Keratinocyte (primary cell): ENCODE results near the gene OR13C4. TPM values are rescaled to one million over a fixed set of nuclear protein-coding genes. Genes with fewer than 3 reads are reported as not detected.

Source experiments
- DNase-seq: peaks from one replicate; pipeline ENCODE4 v3.0.0-alpha.2; 2011; ENCODE audit warnings: low read depth, missing footprints, low spot score
- FAIRE-seq: peaks from 2 replicates; lab custom pipeline; 2011; peaks lifted over from hg19 to GRCh38; lab: Jason Lieb, UNC
- H2AFZ ChIP-seq: 2 replicates; pipeline ENCODE4 v1.6.0; 2012; ENCODE audit warnings: low read length, control low read depth, inconsistent platforms; ENCODE audit not compliant: control insufficient read depth
- H3K27ac ChIP-seq: 2 replicates; pipeline ENCODE4 v1.5.1; 2011; ENCODE audit warnings: low read length; ENCODE audit not compliant: control insufficient read depth, insufficient read depth
- H3K27me3 ChIP-seq: 3 replicates; pipeline ENCODE4 v1.6.0; 2011; ENCODE audit warnings: low read length; ENCODE audit not compliant: control insufficient read depth, insufficient read depth; ENCODE audit errors: extremely low read depth
- H3K36me3 ChIP-seq, 2 experiments: 2 replicates in 1 of 2; 3 replicates in 1 of 2; pipeline ENCODE4 v1.5.1; 2011; ENCODE audit warnings: low read length in 2 of 2, mild to moderate bottlenecking in 1 of 2; ENCODE audit not compliant: control insufficient read depth in 2 of 2, insufficient read depth in 2 of 2; ENCODE audit errors: extremely low read depth in 1 of 2
- H3K4me1 ChIP-seq: 3 replicates; pipeline ENCODE4 v1.5.1; 2011; ENCODE audit warnings: low read length; ENCODE audit not compliant: control insufficient read depth, insufficient read depth; ENCODE audit errors: extremely low read depth
- H3K4me2 ChIP-seq: 3 replicates; pipeline ENCODE4 v1.6.0; 2011; ENCODE audit warnings: low read depth, low read length; ENCODE audit not compliant: control insufficient read depth, insufficient read depth; ENCODE audit errors: extremely low read depth
- H3K4me3 ChIP-seq, 3 experiments: fragments of 200-600 bp in 1 of 3; sonication (generic) in 1 of 3; 2 replicates in 2 of 3; 3 replicates in 1 of 3; pipeline ENCODE4 v1.5.1; 2011 to 2016; ENCODE audit warnings: low read length in 3 of 3, mild to moderate bottlenecking in 3 of 3, control low read depth in 2 of 3, inconsistent platforms in 1 of 3, low read depth in 1 of 3, mixed read lengths in 1 of 3, mixed run types in 1 of 3, moderate library complexity in 1 of 3; ENCODE audit not compliant: control insufficient read depth in 2 of 3, insufficient read depth in 2 of 3; ENCODE audit errors: extremely low read depth in 1 of 3
- H3K79me2 ChIP-seq: 2 replicates; pipeline ENCODE4 v1.6.0; 2012; ENCODE audit warnings: low read length; ENCODE audit not compliant: control insufficient read depth, insufficient read depth
- H3K9ac ChIP-seq: 3 replicates; pipeline ENCODE4 v1.6.0; 2011; ENCODE audit warnings: low read length; ENCODE audit not compliant: control insufficient read depth, insufficient read depth; ENCODE audit errors: extremely low read depth
- H3K9me1 ChIP-seq: 3 replicates; pipeline ENCODE4 v1.6.0; 2011; ENCODE audit warnings: low read length; ENCODE audit not compliant: control insufficient read depth, insufficient read depth; ENCODE audit errors: extremely low read depth
- H3K9me3 ChIP-seq: 2 replicates; pipeline ENCODE4 v1.5.1; 2012; ENCODE audit warnings: low read depth, low read length; ENCODE audit not compliant: control insufficient read depth
- H4K20me1 ChIP-seq: 3 replicates; pipeline ENCODE4 v1.6.0; 2011; ENCODE audit warnings: low read length; ENCODE audit not compliant: control insufficient read depth, insufficient read depth; ENCODE audit errors: extremely low read depth
- CTCF ChIP-seq, 3 experiments: IDR thresholded peaks in 1 of 3; conservative IDR thresholded peaks in 1 of 3; optimal IDR thresholded peaks in 1 of 3; 2 replicates in 2 of 3; 3 replicates in 1 of 3; pipeline versions ENCODE3 to v1.5.1; 2011; ENCODE audit warnings: low read length in 3 of 3, mild to moderate bottlenecking in 3 of 3, moderate library complexity in 2 of 3, control low read depth in 1 of 3, inconsistent platforms in 1 of 3; ENCODE audit not compliant: insufficient read depth in 2 of 3; ENCODE audit errors: extremely low read depth in 1 of 3
- EZH2 ChIP-seq: IDR thresholded peaks from one replicate; pipeline ENCODE4 v1.6.1; 2012; ENCODE audit warnings: inconsistent platforms, mild to moderate bottlenecking, low read length, moderate library complexity
- dilution Hi-C: fragments of 300-500 bp; cut with MboI; formaldehyde crosslinking; loops from one replicate; pipeline ENCODE4 v1.7.0; 2020; ENCODE audit warnings: low sequenced_read_pairs; ENCODE audit not compliant: extremely low pct_ligation_motif_present
- polyA plus RNA-seq, 5 experiments: library from polyadenylated mRNA; depleted of rRNA in 3 of 5; stranded (reverse) in 3 of 5; stranded (forward) in 1 of 5; unstranded in 1 of 5; fragments of >200 nt; gene quantifications; 1 replicate in 1 of 5; 2 replicates in 3 of 5; 3 replicates in 1 of 5; pipeline versions ENCODE4 v1.2.1 to v1.2.3, GENCODE V29; 2011 to 2012; ENCODE audit warnings: missing spikeins in 2 of 5, low read depth in 1 of 5, low replicate concordance in 1 of 5

OR13C4 gene
- polyA plus RNA-seq, 1 donor (not counting 4 experiments of a cell fraction or from before 2014, with no cell fraction given), result not detected

DNA sequence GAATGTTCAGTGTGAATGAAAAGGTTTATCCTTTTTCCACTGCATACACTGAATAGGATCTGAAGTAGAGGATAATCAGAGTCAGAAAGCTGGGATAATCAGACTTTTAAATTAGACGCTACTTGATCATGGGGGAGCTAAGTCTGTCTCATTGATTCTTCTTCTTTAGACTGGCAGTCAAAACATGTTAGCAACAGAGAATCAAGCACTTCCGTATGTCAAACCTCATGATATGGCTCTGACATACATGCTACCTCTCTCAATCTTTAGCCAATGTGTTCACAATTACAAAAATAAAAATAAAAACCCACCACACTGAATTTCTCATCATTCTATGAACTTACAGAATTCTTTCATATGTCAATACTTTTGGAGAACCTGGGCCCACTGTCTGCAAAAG is 42.0 kb downstream of the OR13C4 start:
- H3K9me3 ChIP-seq, result no peaks in the 10 kb centered on the region
- no peak for TF ChIP-seq CTCF (optimal IDR thresholded peaks at IDR 0.05 in 1 of 3, IDR thresholded peaks at IDR 0.05 in 1 of 3, conservative IDR thresholded peaks at IDR 0.05 in 1 of 3; ENCODE audit: extremely low read depth in 1 of 3, insufficient read depth in 2 of 3, low read length in 3 of 3)
- no peak for TF ChIP-seq EZH2
- no peak overlapping the region for H2AFZ ChIP-seq
- H3K9ac ChIP-seq, result no peak overlapping the region
- H3K4me2 ChIP-seq, result no peak overlapping the region
- FAIRE-seq, result no peak
- H3K4me1 ChIP-seq, result no peaks in the 10 kb centered on the region
- H3K36me3 ChIP-seq, result no peaks in the 10 kb centered on the region
- DNase-seq, result no peak
- H3K4me3 ChIP-seq, result no peak overlapping the region
- H3K79me2 ChIP-seq, result no peaks in the 10 kb centered on the region
- no peaks in the 10 kb centered on the region for H3K27me3 ChIP-seq
- H3K27ac ChIP-seq, result no peak overlapping the region
- dilution Hi-C loops, result no loop called here
- no peaks in the 10 kb centered on the region for H4K20me1 ChIP-seq
- no peaks in the 10 kb centered on the region for H3K9me1 ChIP-seq

DNA sequence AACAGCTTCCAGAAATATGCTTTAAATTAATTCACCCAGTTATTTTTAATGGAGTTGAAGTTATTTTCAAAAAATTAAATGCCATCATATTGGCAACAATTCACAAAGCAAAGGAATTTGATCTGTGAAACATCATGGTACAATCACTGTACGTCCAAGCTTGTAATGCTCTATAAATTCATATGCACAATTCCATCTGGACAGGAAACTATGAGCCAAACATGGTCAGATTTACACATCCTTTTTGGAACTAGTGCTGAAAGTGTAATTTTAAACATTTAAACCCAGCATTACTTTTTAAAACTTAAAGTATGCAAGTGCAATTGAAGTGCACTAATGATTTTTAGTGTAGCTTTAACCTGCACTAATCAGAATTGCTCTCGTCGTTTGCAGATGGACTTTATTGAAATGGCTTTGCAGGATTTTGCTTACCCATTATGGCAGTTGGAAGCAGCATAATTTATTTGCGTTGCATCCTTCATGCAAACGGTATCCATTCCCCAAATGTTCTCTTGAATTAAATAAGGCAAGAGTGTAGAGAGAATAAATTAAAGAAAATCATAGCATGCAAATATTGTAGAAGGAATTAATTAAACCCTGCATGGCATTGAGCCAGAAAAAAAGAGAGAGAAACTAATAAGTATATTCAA is 44.0 kb downstream of the OR13C4 start:
- Histone ChIP-seq H3K9me3 (no peaks in the 10 kb centered on the region), H3K4me2 (no peak overlapping the region), H4K20me1 (no peaks in the 10 kb centered on the region), H3K79me2 (no peaks in the 10 kb centered on the region), H3K4me1 (no peaks in the 10 kb centered on the region), H3K9me1 (no peaks in the 10 kb centered on the region), H3K4me3 (no peak overlapping the region), H3K27me3 (no peaks in the 10 kb centered on the region), H3K36me3 (no peaks in the 10 kb centered on the region), H3K27ac (no peak overlapping the region), H2AFZ (no peak overlapping the region), H3K9ac (no peak overlapping the region)
- TF ChIP-seq CTCF (optimal IDR thresholded peaks at IDR 0.05 in 1 of 3, IDR thresholded peaks at IDR 0.05 in 1 of 3, conservative IDR thresholded peaks at IDR 0.05 in 1 of 3; ENCODE audit: extremely low read depth in 1 of 3, insufficient read depth in 2 of 3, low read length in 3 of 3) (no peak), EZH2 (no peak)
- dilution Hi-C loops, result no loop called here
- DNase-seq, result no peak
- FAIRE-seq, result no peak

Other genes starting within 250 kb of the OR13C4 start
- not detected in 3 replicates for gene OR13F1, start 22.9 kb downstream of the OR13C4 start, polyA plus RNA-seq
- not detected in 3 replicates for gene OR13C3, start 9.6 kb upstream of the OR13C4 start, polyA plus RNA-seq
- not detected in 3 replicates for gene OR13C8, start 42.0 kb upstream of the OR13C4 start, polyA plus RNA-seq
- gene OR13C5, start 72.2 kb upstream of the OR13C4 start, polyA plus RNA-seq, result not detected in 3 replicates
- gene OR13C2, start 78.4 kb upstream of the OR13C4 start, polyA plus RNA-seq, result not detected in 3 replicates
- not detected in 3 replicates for gene OR13C9, start 91.0 kb upstream of the OR13C4 start, polyA plus RNA-seq
- gene OR13D1, start 167.3 kb upstream of the OR13C4 start, polyA plus RNA-seq, result not detected in 3 replicates
- 32.9 to 48.0 TPM (median 47.5 TPM) in 3 replicates for gene NIPSNAP3A, start 220.5 kb upstream of the OR13C4 start, polyA plus RNA-seq
- 0.06 to 0.39 TPM (median 0.30 TPM) in 3 replicates for gene NIPSNAP3B, start 236.9 kb upstream of the OR13C4 start, polyA plus RNA-seq